A549 treated with Hydrocortisone at 1 μM for 4 hours (cell line): ENCODE data around the gene BTD. TPM values are rescaled to one million over a fixed set of nuclear protein-coding genes. Genes with fewer than 3 reads are reported as not detected.

ENCODE experiments used
- total RNA-seq: library from RNA; stranded (reverse); fragments of 200-300 nt; extraction: Qiagen RNA extraction; gene quantifications from 5 replicates; pipeline ENCODE4 v1.2.3, GENCODE V29; 2022

BTD gene, protein sequence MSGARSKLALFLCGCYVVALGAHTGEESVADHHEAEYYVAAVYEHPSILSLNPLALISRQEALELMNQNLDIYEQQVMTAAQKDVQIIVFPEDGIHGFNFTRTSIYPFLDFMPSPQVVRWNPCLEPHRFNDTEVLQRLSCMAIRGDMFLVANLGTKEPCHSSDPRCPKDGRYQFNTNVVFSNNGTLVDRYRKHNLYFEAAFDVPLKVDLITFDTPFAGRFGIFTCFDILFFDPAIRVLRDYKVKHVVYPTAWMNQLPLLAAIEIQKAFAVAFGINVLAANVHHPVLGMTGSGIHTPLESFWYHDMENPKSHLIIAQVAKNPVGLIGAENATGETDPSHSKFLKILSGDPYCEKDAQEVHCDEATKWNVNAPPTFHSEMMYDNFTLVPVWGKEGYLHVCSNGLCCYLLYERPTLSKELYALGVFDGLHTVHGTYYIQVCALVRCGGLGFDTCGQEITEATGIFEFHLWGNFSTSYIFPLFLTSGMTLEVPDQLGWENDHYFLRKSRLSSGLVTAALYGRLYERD
- total RNA-seq, result 14.7 to 18.3 TPM (median 16.8 TPM) in 5 replicates

DNA sequence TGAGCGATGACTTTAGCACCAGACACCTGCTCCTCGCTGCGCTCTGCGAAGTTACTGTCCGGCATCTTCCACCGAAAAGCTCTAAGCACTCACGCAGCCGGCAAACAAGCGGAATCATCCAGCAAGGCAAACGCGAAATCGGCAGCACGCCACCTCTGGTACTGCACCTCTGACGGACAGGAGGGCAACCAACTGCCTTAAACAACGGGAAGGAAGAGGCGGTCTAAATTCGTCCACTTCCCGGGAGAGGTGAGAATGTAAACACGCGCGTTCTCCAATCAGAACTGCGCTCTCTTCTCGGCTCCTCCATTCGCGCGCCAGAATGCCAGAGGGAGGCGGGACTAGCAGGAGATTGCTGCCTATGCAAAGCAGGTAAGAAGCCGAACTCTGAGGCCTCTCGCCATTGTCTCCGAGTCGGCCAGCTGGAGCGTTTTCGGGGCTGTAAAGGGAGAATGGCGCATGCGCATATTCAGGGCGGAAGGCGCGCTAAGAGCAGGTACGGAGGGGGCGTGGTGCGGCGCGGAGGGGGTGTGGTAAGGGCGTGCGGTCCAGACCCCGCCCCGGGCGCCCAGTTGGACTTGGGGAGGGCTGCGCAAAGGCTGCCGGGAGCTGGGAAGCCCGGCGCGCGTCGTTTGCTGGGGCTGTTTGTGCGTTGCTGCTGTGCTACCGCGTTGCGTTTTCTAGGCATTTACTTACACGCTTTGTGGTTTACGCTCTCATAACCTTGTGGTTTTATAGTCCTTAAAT lies at the start of gene BTD, which contains the start of gene HACL1:
BTD (plus strand) TSS at position 347 of the 747 bp plus-strand sequence. CDS start 33,695 bp downstream, outside the sequence.
HACL1 (minus strand) TSS at position 171 of the 747 bp plus-strand sequence; CDS start at position 65, 106 bp downstream.

Other genes with a start within 250 kb of the BTD start
- gene METTL6, start 174.2 kb upstream of the BTD start, total RNA-seq, result 24.8 to 35.2 TPM (median 28.5 TPM) in 5 replicates
- 13.1 to 18.4 TPM (median 15.7 TPM) in 5 replicates for gene EAF1, start 174.1 kb upstream of the BTD start, total RNA-seq
- gene COLQ, start 80.0 kb upstream of the BTD start, total RNA-seq, result 0.25 to 0.53 TPM (median 0.29 TPM) in 5 replicates
- 22.1 to 28.6 TPM (median 24.4 TPM) in 5 replicates for gene HACL1, start 176 bp upstream of the BTD start, total RNA-seq
- gene ANKRD28, start 196.2 kb downstream of the BTD start, total RNA-seq, result 41.8 to 66.9 TPM (median 52.0 TPM) in 5 replicates